Activated gamma-delta T cell treated with anti-CD3 and anti-CD28 coated beads, Interleukin-2, amount 50 U/mL, for 16 hours (primary cell): ENCODE data around the gene DNAH3.
"Not testable (repeated sequence)": the region's sequence is repeated elsewhere in the genome, so short reads cannot be mapped to it uniquely, and the experiment has no call there.

Source experiments
- DNase-seq: peaks from one replicate; pipeline ENCODE4 v3.0.0-alpha.2; 2020; ENCODE audit warnings: low read depth

The DNAH3 gene

GRCh38 chr16:21150375-21151001 lies at the start of gene DNAH3:
Gene DNAH3 (minus strand): TSS chr16:21150846. CDS start chr16:21150319, 527 bp downstream.
- DNase-seq: no peak

- no peak for DNase-seq
These were observed 49.1 kb upstream of the DNAH3 start for GRCh38 chr16:21199607-21200218.

- DNase-seq: no peak
These were observed 47.0 kb upstream of the DNAH3 start for GRCh38 chr16:21197621-21198020.

GRCh38 chr16:21197112-21197511 lies 46.5 kb upstream of the DNAH3 start:
- no peak for DNase-seq

- DNase-seq: not testable (repeated sequence)
These were observed 44.7 kb upstream of the DNAH3 start for GRCh38 chr16:21195330-21195729.

GRCh38 chr16:21194771-21195301 lies 44.2 kb upstream of the DNAH3 start:
- DNase-seq: no peak

- no peak for DNase-seq
These were observed 42.3 kb upstream of the DNAH3 start for GRCh38 chr16:21192991-21193390.

- DNase-seq: no peak
These were observed 40.0 kb upstream of the DNAH3 start for GRCh38 chr16:21190599-21190998.

- DNase-seq: no peak
These were observed 39.4 kb upstream of the DNAH3 start for GRCh38 chr16:21190013-21190412.

- no peak for DNase-seq
These were observed 38.7 kb upstream of the DNAH3 start for GRCh38 chr16:21189311-21189710.

- DNase-seq: no peak
These were observed 35.7 kb upstream of the DNAH3 start for GRCh38 chr16:21186326-21186691.

GRCh38 chr16:21185659-21186325 lies 35.1 kb upstream of the DNAH3 start:
- no peak for DNase-seq

GRCh38 chr16:21184834-21185233 lies 34.2 kb upstream of the DNAH3 start:
- no peak for DNase-seq

GRCh38 chr16:21183995-21184394 lies 33.3 kb upstream of the DNAH3 start:
- DNase-seq: no peak

GRCh38 chr16:21179983-21180365 lies 29.3 kb upstream of the DNAH3 start:
- no peak for DNase-seq

- DNase-seq: no peak
These were observed 28.7 kb upstream of the DNAH3 start for GRCh38 chr16:21179126-21179982.

GRCh38 chr16:21175397-21175796 lies 24.8 kb upstream of the DNAH3 start:
- DNase-seq: no peak

- no peak for DNase-seq
These were observed 22.0 kb upstream of the DNAH3 start for GRCh38 chr16:21172650-21173049.

GRCh38 chr16:21170116-21170515 lies 19.5 kb upstream of the DNAH3 start:
- DNase-seq: not testable (repeated sequence)

- DNase-seq: no peak
These were observed 18.8 kb upstream of the DNAH3 start for GRCh38 chr16:21169249-21169981.

GRCh38 chr16:21167929-21168602 lies 17.4 kb upstream of the DNAH3 start:
- no peak for DNase-seq
